ENCODE data around the gene WEE1. TPM values are rescaled to one million over a fixed set of nuclear protein-coding genes. Genes with fewer than 3 reads are reported as not detected.

The WEE1 gene
- total RNA-seq (91.0 and 101 TPM in 2 replicates), polyA plus RNA-seq (71.3 and 79.2 TPM in 2 replicates)

GRCh38 chr11:9573052-9573774, at the start of gene WEE1:
TSS of gene WEE1 (plus strand) at chr11:9573670. CDS start at chr11:9573934, 264 bp downstream.
- 1% methylated on average over 54 of the region's 73 CpGs for WGBS (ENCODE audit: low lambda C conversion rate, missing lambda C conversion rate)
- Histone ChIP-seq H4K20me1 (ENCODE audit: insufficient read depth, poor library complexity, severe bottlenecking) (no peaks in the 10 kb centered on the region), H3K4me1 (ENCODE audit: insufficient read depth) (peaks cover 21% of the 10 kb centered on the region), H3K4me2 (peak within 1 kb of the TSS; percentile 81), H3K9me3 (ENCODE audit: low read depth) (no peaks in the 10 kb centered on the region), H3K79me2 (peaks cover 36% of the 10 kb centered on the region), H2AFZ (peak within 1 kb of the TSS; percentile 15), H3K9me2 (replicated peaks; ENCODE audit: insufficient read depth) (no peaks in the 10 kb centered on the region), H3K36me3 (replicated peaks; ENCODE audit: insufficient read depth, low read depth) (no peaks in the 10 kb centered on the region), H3K4me3 (peak within 1 kb of the TSS; percentile 22), H3K27ac (peak within 1 kb of the TSS; percentile 97), H3K27me3 (no peaks in the 10 kb centered on the region)
- DNase-seq (ENCODE audit: low spot score) = peak; percentile 99
- TF ChIP-seq EZH2phosphoT487 (IDR thresholded peaks at IDR 0.05; ENCODE audit: low read depth, severe bottlenecking, unreplicated experiment) = no peak
- TF ChIP-seq CTCF (IDR thresholded peaks at IDR 0.05; ENCODE audit: poor library complexity) = no peak
- no peak for TF ChIP-seq EZH2 (IDR thresholded peaks at IDR 0.05; ENCODE audit: borderline replicate concordance)

DNA sequence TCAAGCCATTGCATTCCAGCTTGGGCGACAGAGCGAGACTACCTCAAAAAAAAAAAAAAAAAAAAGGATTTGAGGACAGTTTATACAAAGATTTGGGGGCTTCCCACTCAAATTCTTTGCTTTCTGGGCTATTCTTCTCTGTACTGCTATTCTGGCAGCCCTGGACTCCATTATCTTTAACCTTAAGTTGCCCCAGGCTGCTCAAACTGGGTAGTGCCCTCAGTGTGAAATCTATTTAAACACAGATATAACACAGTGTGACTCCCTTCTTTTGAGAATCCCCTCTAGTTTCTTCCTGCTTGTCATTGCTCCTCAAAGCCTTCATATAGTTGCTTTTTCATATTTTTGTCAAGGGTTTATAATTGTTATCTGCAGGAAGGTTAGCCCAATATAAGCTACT, 49.5 kb upstream of the WEE1 start:
- Histone ChIP-seq H3K27me3 (no peaks in the 10 kb centered on the region), H3K79me2 (no peaks in the 10 kb centered on the region), H3K4me2 (no peak overlapping the region), H3K27ac (no peak overlapping the region), H3K4me1 (ENCODE audit: insufficient read depth) (peaks cover 17% of the 10 kb centered on the region), H2AFZ (no peak overlapping the region), H3K9me3 (ENCODE audit: low read depth) (no peaks in the 10 kb centered on the region), H3K36me3 (replicated peaks; ENCODE audit: insufficient read depth, low read depth) (no peaks in the 10 kb centered on the region), H4K20me1 (ENCODE audit: insufficient read depth, poor library complexity, severe bottlenecking) (no peaks in the 10 kb centered on the region), H3K9me2 (replicated peaks; ENCODE audit: insufficient read depth) (no peaks in the 10 kb centered on the region), H3K4me3 (no peak overlapping the region)
- 95% methylated on average over 2 of the region's 2 CpGs for WGBS (ENCODE audit: low lambda C conversion rate, missing lambda C conversion rate)
- TF ChIP-seq EZH2phosphoT487 (IDR thresholded peaks at IDR 0.05; ENCODE audit: low read depth, severe bottlenecking, unreplicated experiment) (no peak), EZH2 (IDR thresholded peaks at IDR 0.05; ENCODE audit: borderline replicate concordance) (no peak), CTCF (IDR thresholded peaks at IDR 0.05; ENCODE audit: poor library complexity) (no peak)
- DNase-seq (ENCODE audit: low spot score) = no peak

- Histone ChIP-seq H3K4me3 (no peak overlapping the region), H3K27me3 (no peaks in the 10 kb centered on the region), H4K20me1 (ENCODE audit: insufficient read depth, poor library complexity, severe bottlenecking) (no peaks in the 10 kb centered on the region), H3K36me3 (replicated peaks; ENCODE audit: insufficient read depth, low read depth) (no peaks in the 10 kb centered on the region), H3K9me3 (ENCODE audit: low read depth) (no peaks in the 10 kb centered on the region), H3K4me1 (ENCODE audit: insufficient read depth) (peaks cover 28% of the 10 kb centered on the region), H3K4me2 (no peak overlapping the region), H3K27ac (no peak overlapping the region), H3K9me2 (replicated peaks; ENCODE audit: insufficient read depth) (no peaks in the 10 kb centered on the region), H2AFZ (no peak overlapping the region), H3K79me2 (no peaks in the 10 kb centered on the region)
- no peak for TF ChIP-seq EZH2 (IDR thresholded peaks at IDR 0.05; ENCODE audit: borderline replicate concordance)
- TF ChIP-seq EZH2phosphoT487 (IDR thresholded peaks at IDR 0.05; ENCODE audit: low read depth, severe bottlenecking, unreplicated experiment) = no peak
- WGBS (ENCODE audit: low lambda C conversion rate, missing lambda C conversion rate) = 89% methylated on average over 3 of the region's 3 CpGs
- DNase-seq (ENCODE audit: low spot score) = no peak
Observed at GRCh38 chr11:9525116-9525515, 48.4 kb upstream of the WEE1 start.

- Histone ChIP-seq H3K36me3 (replicated peaks; ENCODE audit: insufficient read depth, low read depth) (no peaks in the 10 kb centered on the region), H2AFZ (no peak overlapping the region), H3K4me1 (ENCODE audit: insufficient read depth) (peaks cover 34% of the 10 kb centered on the region), H3K79me2 (no peaks in the 10 kb centered on the region), H3K9me2 (replicated peaks; ENCODE audit: insufficient read depth) (no peaks in the 10 kb centered on the region), H3K4me3 (no peak overlapping the region), H4K20me1 (ENCODE audit: insufficient read depth, poor library complexity, severe bottlenecking) (no peaks in the 10 kb centered on the region), H3K9me3 (ENCODE audit: low read depth) (no peaks in the 10 kb centered on the region), H3K27me3 (no peaks in the 10 kb centered on the region), H3K27ac (peak overlapping the region; percentile 86), H3K4me2 (peak overlapping the region; percentile 5)
- no peak for TF ChIP-seq EZH2phosphoT487 (IDR thresholded peaks at IDR 0.05; ENCODE audit: low read depth, severe bottlenecking, unreplicated experiment)
- no peak for TF ChIP-seq EZH2 (IDR thresholded peaks at IDR 0.05; ENCODE audit: borderline replicate concordance)
- 49% methylated on average over 8 of the region's 8 CpGs for WGBS (ENCODE audit: low lambda C conversion rate, missing lambda C conversion rate)
- DNase-seq (ENCODE audit: low spot score) = no peak
Observed at GRCh38 chr11:9527481-9528135, 45.9 kb upstream of the WEE1 start.

Data from hepatocyte (in vitro differentiated cells).